ENCODE data around the gene FHL1. TPM values are rescaled to one million over a fixed set of nuclear protein-coding genes. Genes with fewer than 3 reads are reported as not detected.

The FHL1 gene
- polyA plus RNA-seq, 1 of the 3 experiments (the other 2 are of a cell fraction) = 57.8 TPM

- Histone ChIP-seq H3K27me3 (ENCODE audit: insufficient read depth) (no peaks in the 10 kb centered on the region; the same call in 1 of the 2 replicates), H3F3A (replicated peaks; ENCODE audit: insufficient read depth) (no peaks in the 10 kb centered on the region), H3K9me2 (no peaks in the 10 kb centered on the region), H3K4me1 (ENCODE audit: control insufficient read depth in 1 of 2, insufficient read depth in 2 of 2, low read depth in 1 of 2, low read length in 1 of 2) (no peaks in the 10 kb centered on the region; a peak in 2 of 4 replicates), H3K36me3 (replicated peaks in 1 of 2; ENCODE audit: control insufficient read depth in 1 of 2, insufficient read depth in 2 of 2, low read length in 1 of 2) (no peaks in the 10 kb centered on the region), H3K9ac (no peak overlapping the region), H4K20me1 (ENCODE audit: insufficient read depth) (no peaks in the 10 kb centered on the region), H3K4me2 (no peak overlapping the region), H2AFZ (ENCODE audit: low read depth) (no peak overlapping the region), H3K27ac (ENCODE audit: low read depth in 2 of 2, low read length in 1 of 2) (no peak overlapping the region), H3K9me3 (0 out of 2 replicates have a peak, but pooled peaks cover 3% of the 10 kb centered on the region), H3K79me2 (ENCODE audit: insufficient read depth) (no peaks in the 10 kb centered on the region), H3K4me3 (ENCODE audit: low read depth in 2 of 2, low read length in 1 of 2) (no peak overlapping the region)
- ChIA-PET CTCF (interaction anchor here (1.1 kb wide), 1 partner anchor 11 kb away, joined by 3 read pairs; no protein-coding TSS in a partner anchor), POLR2A (no interaction called here)
- WGBS (ENCODE audit: low lambda C conversion rate) = 31% methylated on average over 11 of the region's 11 CpGs
- TF ChIP-seq NFIC (IDR thresholded peaks at IDR 0.05; ENCODE audit: borderline replicate concordance) (no peak), USF1 (IDR thresholded peaks at IDR 0.05; ENCODE audit: borderline replicate concordance, low read depth) (no peak), JUND (IDR thresholded peaks at IDR 0.05) (no peak), TAF1 (IDR thresholded peaks at IDR 0.05; ENCODE audit: borderline replicate concordance, low read depth, low read length) (no peak)
- DNase-seq = no peak
Observed at GRCh38 chrX:136125106-136125505, 22.2 kb upstream of the FHL1 start.

GRCh38 chrX:136126371-136126770, 21.0 kb upstream of the FHL1 start:
- no peak overlapping the region for H3K27ac ChIP-seq (ENCODE audit: low read depth in 2 of 2, low read length in 1 of 2)
- no peaks in the 10 kb centered on the region; the same call in 1 of the 2 replicates for H3K27me3 ChIP-seq (ENCODE audit: insufficient read depth)
- no peaks in the 10 kb centered on the region for H3K9me2 ChIP-seq
- H3K4me2 ChIP-seq = no peak overlapping the region
- H3K9ac ChIP-seq = no peak overlapping the region
- H3K4me3 ChIP-seq (ENCODE audit: low read depth in 2 of 2, low read length in 1 of 2) = no peak overlapping the region
- peaks cover under 1% of the 10 kb centered on the region for H3F3A ChIP-seq (replicated peaks; ENCODE audit: insufficient read depth)
- WGBS (ENCODE audit: low lambda C conversion rate) = 57% methylated on average over 6 of the region's 6 CpGs
- TF ChIP-seq FOXM1 (IDR thresholded peaks at IDR 0.05; ENCODE audit: low read depth) (no peak), SMC3 (IDR thresholded peaks at IDR 0.05; ENCODE audit: low read depth, low read length) (no peak), TAF1 (IDR thresholded peaks at IDR 0.05; ENCODE audit: borderline replicate concordance, low read depth, low read length) (no peak), TEAD4 (IDR thresholded peaks at IDR 0.05; ENCODE audit: borderline replicate concordance, insufficient read depth) (no peak), NFIC (IDR thresholded peaks at IDR 0.05; ENCODE audit: borderline replicate concordance) (no peak), RFX5 (IDR thresholded peaks at IDR 0.05; ENCODE audit: low read length) (no peak), TCF12 (IDR thresholded peaks at IDR 0.05) (no peak), JUND (IDR thresholded peaks at IDR 0.05) (no peak), POLR2AphosphoS5 (IDR thresholded peaks at IDR 0.05; ENCODE audit: low read depth, low read length) (no peak), CHD2 (IDR thresholded peaks at IDR 0.05; ENCODE audit: low read length, partially characterized antibody) (no peak), FOSL2 (IDR thresholded peaks at IDR 0.05; ENCODE audit: borderline replicate concordance, low read depth) (no peak), RCOR1 (IDR thresholded peaks at IDR 0.05; ENCODE audit: low read length) (no peak), NRF1 (IDR thresholded peaks at IDR 0.05; ENCODE audit: low read depth, low read length) (no peak)
- H3K4me1 ChIP-seq (ENCODE audit: control insufficient read depth in 1 of 2, insufficient read depth in 2 of 2, low read depth in 1 of 2, low read length in 1 of 2) = no peaks in the 10 kb centered on the region; a peak in 2 of 4 replicates
- CTCF ChIA-PET = interaction anchor here (1.1 kb wide), 1 partner anchor 9 kb away, joined by 3 read pairs; no protein-coding TSS in a partner anchor
- no peak for DNase-seq
- H2AFZ ChIP-seq (ENCODE audit: low read depth) = no peak overlapping the region
- POLR2A ChIA-PET = no interaction called here
- no peaks in the 10 kb centered on the region for H3K79me2 ChIP-seq (ENCODE audit: insufficient read depth)
- H4K20me1 ChIP-seq (ENCODE audit: insufficient read depth) = no peaks in the 10 kb centered on the region
- no peaks in the 10 kb centered on the region for H3K9me3 ChIP-seq
- H3K36me3 ChIP-seq (replicated peaks in 1 of 2; ENCODE audit: control insufficient read depth in 1 of 2, insufficient read depth in 2 of 2, low read length in 1 of 2) = no peaks in the 10 kb centered on the region
